ENCODE data around the gene GGT7. TPM values are rescaled to one million over a fixed set of nuclear protein-coding genes. Genes with fewer than 3 reads are reported as not detected.

Gene GGT7
- total RNA-seq, 1 experiment from 2014 or later: 1.5 TPM

DNA sequence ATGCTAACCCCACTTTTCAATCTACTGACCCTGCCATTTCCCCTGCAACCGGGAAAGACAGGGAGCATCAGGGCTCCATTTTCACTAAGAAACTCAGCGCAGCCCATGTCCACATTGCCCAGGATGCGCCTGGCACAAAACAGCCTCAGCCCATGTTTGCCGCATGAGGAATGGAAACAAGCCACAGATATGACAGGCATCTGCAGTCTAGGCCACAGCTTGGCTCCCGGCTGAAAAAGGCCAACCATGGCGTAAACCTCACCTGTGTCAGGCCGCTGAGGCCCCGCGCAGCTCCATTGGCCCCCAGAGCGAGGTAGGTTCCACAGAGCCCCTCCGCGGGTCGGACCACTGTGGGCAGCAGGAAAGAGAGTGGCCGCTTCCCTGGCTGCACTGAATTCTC, 21.7 kb downstream of the GGT7 start:
- Histone ChIP-seq H3K27ac (ENCODE audit: low read length) (no peak overlapping the region), H3K9me2 (replicated peaks; ENCODE audit: low read length) (no peaks in the 10 kb centered on the region), H3K4me1 (ENCODE audit: insufficient read depth, low read length) (no peaks in the 10 kb centered on the region), H3K4me3 (ENCODE audit: low read length) (no peak overlapping the region), H3K9me3 (ENCODE audit: low read length) (no peaks in the 10 kb centered on the region), H4K20me1 (ENCODE audit: low read length) (no peaks in the 10 kb centered on the region), H3K27me3 (ENCODE audit: low read length) (no peaks in the 10 kb centered on the region), H3K79me2 (ENCODE audit: low read length) (no peaks in the 10 kb centered on the region), H3K9ac (ENCODE audit: low read length) (no peak overlapping the region), H2AFZ (ENCODE audit: low read length) (no peak overlapping the region), H3K4me2 (ENCODE audit: low read length) (no peak overlapping the region), H3K36me3 (ENCODE audit: low read depth, low read length) (no peaks in the 10 kb centered on the region), H3F3A (ENCODE audit: low read length, unreplicated experiment) (no peaks in the 10 kb centered on the region)
- no peak for TF ChIP-seq CTCF (conservative IDR thresholded peaks at IDR 0.05; ENCODE audit: low read depth, low read length)
- no peak for TF ChIP-seq EZH2phosphoT487 (IDR thresholded peaks at IDR 0.05; ENCODE audit: borderline replicate concordance, low read length)
- TF ChIP-seq EZH2 (IDR thresholded peaks at IDR 0.05; ENCODE audit: low read length, unreplicated experiment): no peak
- no peak for ATAC-seq
- ChIA-PET CTCF (no interaction called here), POLR2A (ENCODE audit: unreplicated experiment) (no interaction called here)
- BruUV-seq (replicated peaks): no TSS peak
- DNase-seq: no peak
- intact Hi-C loops (cut with micrococcal nuclease): no loop called here

GRCh38 chr20:34849778-34850177, 22.9 kb downstream of the GGT7 start:
- H3K9me2 ChIP-seq (replicated peaks; ENCODE audit: low read length): no peaks in the 10 kb centered on the region
- DNase-seq: no peak
- no peak overlapping the region for H3K4me3 ChIP-seq (ENCODE audit: low read length)
- ChIA-PET POLR2A (ENCODE audit: unreplicated experiment) (no interaction called here), CTCF (no interaction called here)
- H3K9me3 ChIP-seq (ENCODE audit: low read length): no peaks in the 10 kb centered on the region
- no peak overlapping the region for H3K27ac ChIP-seq (ENCODE audit: low read length)
- no peaks in the 10 kb centered on the region for H3K36me3 ChIP-seq (ENCODE audit: low read depth, low read length)
- H3K27me3 ChIP-seq (ENCODE audit: low read length): no peaks in the 10 kb centered on the region
- ATAC-seq: no peak
- no peak overlapping the region for H2AFZ ChIP-seq (ENCODE audit: low read length)
- H3K4me2 ChIP-seq (ENCODE audit: low read length): no peak overlapping the region
- TF ChIP-seq CTCF (conservative IDR thresholded peaks at IDR 0.05; ENCODE audit: low read depth, low read length) (no peak), EZH2phosphoT487 (IDR thresholded peaks at IDR 0.05; ENCODE audit: borderline replicate concordance, low read length) (no peak)
- intact Hi-C loops (cut with micrococcal nuclease): no loop called here
- H3F3A ChIP-seq (ENCODE audit: low read length, unreplicated experiment): no peaks in the 10 kb centered on the region
- H3K9ac ChIP-seq (ENCODE audit: low read length): no peak overlapping the region
- H3K79me2 ChIP-seq (ENCODE audit: low read length): no peaks in the 10 kb centered on the region
- H3K4me1 ChIP-seq (ENCODE audit: insufficient read depth, low read length): no peaks in the 10 kb centered on the region
- BruUV-seq (replicated peaks): no TSS peak
- no peaks in the 10 kb centered on the region for H4K20me1 ChIP-seq (ENCODE audit: low read length)

- H3K4me2 ChIP-seq (ENCODE audit: low read length): no peak overlapping the region
- H2AFZ ChIP-seq (ENCODE audit: low read length): no peak overlapping the region
- no peaks in the 10 kb centered on the region for H3K27me3 ChIP-seq (ENCODE audit: low read length)
- H3K4me3 ChIP-seq (ENCODE audit: low read length): no peak overlapping the region
- H3K9ac ChIP-seq (ENCODE audit: low read length): no peak overlapping the region
- no peak overlapping the region for H3K27ac ChIP-seq (ENCODE audit: low read length)
- no peak for TF ChIP-seq EZH2phosphoT487 (IDR thresholded peaks at IDR 0.05; ENCODE audit: borderline replicate concordance, low read length)
- no peak for TF ChIP-seq CTCF (conservative IDR thresholded peaks at IDR 0.05; ENCODE audit: low read depth, low read length)
- TF ChIP-seq EZH2 (IDR thresholded peaks at IDR 0.05; ENCODE audit: low read length, unreplicated experiment): no peak
- H3K4me1 ChIP-seq (ENCODE audit: insufficient read depth, low read length): no peaks in the 10 kb centered on the region
- ATAC-seq: no peak
- no peaks in the 10 kb centered on the region for H3F3A ChIP-seq (ENCODE audit: low read length, unreplicated experiment)
- BruUV-seq (replicated peaks): no TSS peak
- H3K9me3 ChIP-seq (ENCODE audit: low read length): no peaks in the 10 kb centered on the region
- ChIA-PET POLR2A (ENCODE audit: unreplicated experiment) (no interaction called here), CTCF (no interaction called here)
- H3K9me2 ChIP-seq (replicated peaks; ENCODE audit: low read length): no peaks in the 10 kb centered on the region
- DNase-seq: no peak
- H4K20me1 ChIP-seq (ENCODE audit: low read length): no peaks in the 10 kb centered on the region
- intact Hi-C loops (cut with micrococcal nuclease): no loop called here
- H3K36me3 ChIP-seq (ENCODE audit: low read depth, low read length): no peaks in the 10 kb centered on the region
- no peaks in the 10 kb centered on the region for H3K79me2 ChIP-seq (ENCODE audit: low read length)
These were observed 24.1 kb downstream of the GGT7 start for GRCh38 chr20:34848597-34848996.

Measured in PC-3 (cell line).